Fibroblast of mammary gland (primary cell): Measurements from ENCODE around the gene MPV17.
"Not testable (repeated sequence)": the region's sequence is repeated elsewhere in the genome, so short reads cannot be mapped to it uniquely, and the experiment has no call there.

Experiments used
- DNase-seq: peaks from one replicate; pipeline ENCODE4 v3.0.0-alpha.2; 2010; ENCODE audit warnings: low read depth
- H3K4me3 ChIP-seq: 2 replicates; pipeline ENCODE4 v1.5.1; 2011; ENCODE audit warnings: low read depth, mild to moderate bottlenecking, low read length, moderate library complexity; ENCODE audit not compliant: control insufficient read depth
- TF ChIP-seq, protein P1 (sequence below): conservative IDR thresholded peaks from 2 replicates; pipeline ENCODE4 v1.5.1; 2011; ENCODE audit warnings: low read depth, low read length, inconsistent platforms; ENCODE audit not compliant: control insufficient read depth, insufficient read depth

Gene MPV17

DNA sequence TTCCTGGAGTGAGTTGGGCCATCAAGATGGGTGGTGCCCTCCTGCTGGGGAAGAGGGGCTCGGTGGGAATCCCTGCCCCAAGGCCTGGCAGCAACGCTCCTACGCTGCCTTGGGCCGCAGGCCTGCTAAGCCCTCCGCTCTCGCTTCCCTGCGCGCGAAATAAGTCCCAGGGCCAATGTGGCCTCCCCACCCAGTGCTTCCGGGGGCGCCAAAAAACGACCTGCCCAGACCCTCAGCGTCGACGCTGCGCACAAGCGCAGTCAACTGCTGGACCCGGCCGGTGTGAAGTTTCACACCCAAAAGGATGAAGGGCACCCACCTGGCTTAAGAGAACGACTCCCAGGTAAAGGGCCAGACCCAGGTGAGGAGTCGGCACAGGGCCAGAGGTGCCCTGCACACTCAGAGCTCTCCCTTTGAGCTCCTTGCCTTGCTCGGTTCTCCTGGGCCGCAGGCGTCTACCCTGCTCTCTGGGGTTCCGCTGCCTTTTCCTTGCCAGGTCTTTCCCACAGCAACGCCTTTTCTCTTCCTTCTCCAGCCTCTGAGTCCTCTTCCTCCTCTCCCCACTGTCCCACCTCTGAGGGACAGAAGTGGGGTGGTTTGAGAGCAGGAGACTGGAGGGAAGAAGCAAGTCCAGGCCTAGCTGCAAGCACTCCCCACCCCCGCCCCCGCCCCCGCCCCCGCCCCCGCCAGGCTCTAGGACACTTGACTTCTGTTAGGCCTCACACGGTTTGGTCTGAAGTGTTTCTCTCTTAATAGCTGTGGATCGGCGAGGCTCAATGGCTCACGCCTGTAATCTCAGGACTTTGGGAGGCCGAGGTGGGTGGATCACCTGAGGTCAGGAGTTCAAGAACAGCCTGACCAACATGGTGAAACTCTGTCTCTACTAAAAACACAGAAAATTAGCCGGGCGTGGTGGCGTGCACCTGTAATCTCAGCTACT is 47.4 kb downstream of the MPV17 start, which contains the start of gene DNAJC5G:
TSS of gene DNAJC5G (plus strand) at position 223 of the 940 bp plus-strand sequence. CDS start 1,296 bp downstream, outside the sequence.
- H3K4me3 ChIP-seq: no peak within 1 kb of the TSS
- TF ChIP-seq, protein P1, sequence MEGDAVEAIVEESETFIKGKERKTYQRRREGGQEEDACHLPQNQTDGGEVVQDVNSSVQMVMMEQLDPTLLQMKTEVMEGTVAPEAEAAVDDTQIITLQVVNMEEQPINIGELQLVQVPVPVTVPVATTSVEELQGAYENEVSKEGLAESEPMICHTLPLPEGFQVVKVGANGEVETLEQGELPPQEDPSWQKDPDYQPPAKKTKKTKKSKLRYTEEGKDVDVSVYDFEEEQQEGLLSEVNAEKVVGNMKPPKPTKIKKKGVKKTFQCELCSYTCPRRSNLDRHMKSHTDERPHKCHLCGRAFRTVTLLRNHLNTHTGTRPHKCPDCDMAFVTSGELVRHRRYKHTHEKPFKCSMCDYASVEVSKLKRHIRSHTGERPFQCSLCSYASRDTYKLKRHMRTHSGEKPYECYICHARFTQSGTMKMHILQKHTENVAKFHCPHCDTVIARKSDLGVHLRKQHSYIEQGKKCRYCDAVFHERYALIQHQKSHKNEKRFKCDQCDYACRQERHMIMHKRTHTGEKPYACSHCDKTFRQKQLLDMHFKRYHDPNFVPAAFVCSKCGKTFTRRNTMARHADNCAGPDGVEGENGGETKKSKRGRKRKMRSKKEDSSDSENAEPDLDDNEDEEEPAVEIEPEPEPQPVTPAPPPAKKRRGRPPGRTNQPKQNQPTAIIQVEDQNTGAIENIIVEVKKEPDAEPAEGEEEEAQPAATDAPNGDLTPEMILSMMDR: no peak
- no peak for DNase-seq

DNA sequence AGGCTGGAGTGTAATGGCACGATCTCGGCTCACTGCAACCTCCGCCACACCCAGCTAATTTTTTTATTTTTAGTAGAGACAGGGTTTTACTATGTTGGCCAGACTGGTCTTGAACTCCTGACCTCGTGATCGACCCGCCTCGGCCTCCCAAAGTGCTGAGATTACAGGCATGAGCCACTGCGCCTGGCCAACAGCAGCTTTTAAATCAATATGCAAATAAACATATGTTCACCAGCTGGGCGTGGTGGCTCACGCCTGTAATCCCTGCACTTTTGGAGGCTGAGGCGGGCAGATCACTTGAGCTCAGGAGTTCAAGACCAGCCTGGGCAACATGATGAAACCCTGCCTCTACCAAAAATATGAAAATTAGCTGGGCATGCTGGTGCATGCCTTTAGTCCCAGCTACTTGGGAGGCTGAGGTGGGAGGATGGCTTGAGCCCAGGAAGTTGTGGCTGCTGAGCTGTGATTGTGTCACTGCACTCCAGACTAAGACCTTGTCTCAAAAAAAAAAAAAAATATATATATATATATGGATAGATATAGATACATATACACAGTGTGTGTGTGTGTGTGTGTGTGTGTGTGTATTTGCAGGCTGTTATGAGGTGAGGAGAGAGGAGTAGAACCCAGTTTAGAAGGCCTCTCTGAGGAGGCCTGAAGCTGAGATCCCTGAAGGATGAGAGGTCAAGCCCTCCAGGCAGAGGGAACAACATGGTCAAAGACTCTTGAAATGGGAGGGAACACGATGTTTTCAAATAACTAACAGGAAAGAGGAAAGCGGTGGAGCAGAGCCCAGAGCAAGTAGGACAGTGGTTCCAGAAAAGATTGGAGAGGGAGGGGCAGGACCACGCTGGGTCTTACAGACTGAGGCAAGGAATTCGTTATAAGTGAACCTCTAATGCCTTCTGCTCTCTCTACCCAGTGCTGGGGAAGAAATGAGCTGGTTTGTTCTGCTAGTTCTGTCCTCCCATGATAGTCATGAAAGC is 50.1 kb downstream of the MPV17 start:
- not testable (repeated sequence) for H3K4me3 ChIP-seq

GRCh38 chr2:27271631-27272340 is 51.1 kb downstream of the MPV17 start:
- H3K4me3 ChIP-seq: no peak overlapping the region
- TF ChIP-seq, protein P1: no peak
- no peak for DNase-seq

More for the DNA sequence above, 50.1 kb downstream of the MPV17 start:
- not testable (repeated sequence) for DNase-seq

DNA sequence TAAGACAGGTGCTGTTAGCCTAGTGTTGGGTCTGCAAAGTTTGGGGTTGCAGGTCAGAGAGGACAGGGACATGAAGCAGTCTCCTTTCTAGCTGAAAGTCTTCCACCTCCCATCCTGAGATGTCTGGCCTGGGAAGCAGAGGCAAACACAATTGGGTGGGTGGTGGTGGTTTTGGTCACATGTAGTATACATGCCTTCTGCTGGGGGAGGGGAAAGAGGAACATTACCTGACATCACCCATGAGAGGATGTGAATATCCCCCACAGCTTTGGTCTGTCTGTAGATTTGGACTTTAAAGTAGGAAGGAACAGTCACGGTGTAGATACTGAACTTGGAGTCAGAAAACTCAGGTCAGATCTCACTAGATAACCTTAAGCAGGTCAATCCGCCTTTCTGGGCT is 52.2 kb downstream of the MPV17 start:
- no peak for DNase-seq
- H3K4me3 ChIP-seq: no peak overlapping the region
- TF ChIP-seq, protein P1: no peak

- no peak for DNase-seq
- TF ChIP-seq, protein P1: no peak
- H3K4me3 ChIP-seq: no peak overlapping the region
These were observed 52.8 kb downstream of the MPV17 start for GRCh38 chr2:27270131-27270530.

GRCh38 chr2:27268296-27268695 is 54.6 kb downstream of the MPV17 start:
- DNase-seq: not testable (repeated sequence)

DNA sequence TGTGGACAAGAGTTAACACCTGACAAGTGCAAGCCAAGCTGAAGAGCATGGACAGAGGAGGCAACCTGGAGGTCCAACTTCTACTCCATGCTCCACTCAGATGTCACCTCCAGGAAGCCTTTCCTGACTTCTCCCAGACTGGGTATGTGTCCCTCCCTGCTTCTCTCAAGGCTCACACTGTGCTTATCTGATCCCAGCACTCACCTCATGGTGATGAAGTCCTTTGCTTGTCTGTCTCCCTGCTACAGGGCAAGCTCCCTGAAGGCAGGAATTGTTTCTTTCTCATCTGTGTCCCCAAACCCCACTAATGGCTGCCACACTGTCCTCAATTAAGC is 57.4 kb downstream of the MPV17 start:
- H3K4me3 ChIP-seq: no peak overlapping the region
- TF ChIP-seq, protein P1: no peak
- DNase-seq: no peak

More at GRCh38 chr2:27268296-27268695, 54.6 kb downstream of the MPV17 start:
- H3K4me3 ChIP-seq: not testable (repeated sequence)
